K562 (cell line): ENCODE results near the gene LETM1. TPM values are rescaled to one million over a fixed set of nuclear protein-coding genes. Genes with fewer than 3 reads are reported as not detected.

Experiments used
- CAMTA2 ChIP-seq: fragments of 250-450 bp; sonication (Bioruptor Pico); conservative IDR thresholded peaks from 2 replicates; pipeline ENCODE4 v1.5.1; 2022
- CREM ChIP-seq: IDR thresholded peaks from 2 replicates; pipeline ENCODE4 v1.6.1; 2014; ENCODE audit warnings: antibody characterized with exemption, low read depth
- ELK1 ChIP-seq: sonication (generic); formaldehyde crosslinking; IDR thresholded peaks from 2 replicates; pipeline ENCODE4 v1.8.1; 2022; ENCODE audit warnings: missing genetic modification reagents
- ETS2 ChIP-seq: IDR thresholded peaks from 2 replicates; pipeline ENCODE4 v1.6.1; 2016; ENCODE audit warnings: borderline replicate concordance, missing genetic modification characterization, mild to moderate bottlenecking, moderate library complexity, missing compliant biosample characterization; ENCODE audit not compliant: poor library complexity, severe bottlenecking
- IRF2 ChIP-seq: sonication (generic); formaldehyde crosslinking; IDR thresholded peaks from 2 replicates; pipeline ENCODE4 v1.8.1; 2022; ENCODE audit warnings: mild to moderate bottlenecking, missing genetic modification reagents
- JUNB ChIP-seq: fragments of 450-650 bp; formaldehyde crosslinking; conservative IDR thresholded peaks from 2 replicates; pipeline ENCODE4 v1.4.0; 2020; ENCODE audit warnings: mild to moderate bottlenecking
- MYNN ChIP-seq, 2 experiments: sonication (generic); formaldehyde crosslinking in 1 of 2; IDR thresholded peaks; 2 replicates each; pipeline versions ENCODE4 v1.5.0 to v1.6.1; 2016 to 2020; ENCODE audit warnings: antibody characterized with exemption in 1 of 2, missing genetic modification reagents in 1 of 2
- NFE2L1 ChIP-seq: fragments of 450-650 bp; IDR thresholded peaks from 2 replicates; pipeline ENCODE4 v1.6.1; 2016; ENCODE audit warnings: missing genetic modification characterization, low read depth, mild to moderate bottlenecking, missing compliant biosample characterization, moderate library complexity, borderline replicate concordance
- NFXL1 ChIP-seq: fragments of 450-650 bp; formaldehyde crosslinking; IDR thresholded peaks from 2 replicates; pipeline ENCODE4 v1.4.0; 2021; ENCODE audit warnings: mild to moderate bottlenecking
- NR4A1 ChIP-seq, 2 experiments: fragments of 250-450 bp in 1 of 2; fragments of 450-650 bp in 1 of 2; sonication (Bioruptor Pico) in 1 of 2; IDR thresholded peaks; 2 replicates each; pipeline versions ENCODE4 v1.4.0 to v1.6.1; 2016 to 2020; ENCODE audit warnings: mild to moderate bottlenecking in 2 of 2, missing compliant biosample characterization in 1 of 2, missing genetic modification characterization in 1 of 2, moderate library complexity in 1 of 2
- STAT5A ChIP-seq: IDR thresholded peaks from 2 replicates; pipeline ENCODE4 v1.6.1; 2012; ENCODE audit warnings: low read length, inconsistent platforms, borderline replicate concordance
- SUPT5H ChIP-seq: fragments of 450-650 bp; IDR thresholded peaks from 2 replicates; pipeline ENCODE4 v1.6.1; 2016
- UBTF ChIP-seq, 2 experiments: IDR thresholded peaks; 2 replicates each; pipeline ENCODE4 v1.6.1; 2012; ENCODE audit warnings: improper control_type of control experiment in 2 of 2, low read depth in 2 of 2, low read length in 2 of 2, borderline replicate concordance in 1 of 2
- XRCC5 ChIP-seq: fragments of 200-400 bp; formaldehyde crosslinking; IDR thresholded peaks from 2 replicates; pipeline ENCODE4 v1.6.1; 2017; ENCODE audit warnings: low read depth, mild to moderate bottlenecking, low read length
- ZBTB2 ChIP-seq: fragments of 450-650 bp; IDR thresholded peaks from 2 replicates; pipeline ENCODE4 v1.6.1; 2016; ENCODE audit warnings: antibody characterized with exemption
- ZKSCAN8 ChIP-seq: fragments of 200-800 bp; sonication (Bioruptor generic); IDR thresholded peaks from 2 replicates; pipeline ENCODE4 v1.6.1; 2016; ENCODE audit warnings: missing genetic modification characterization, missing compliant biosample characterization
- ZNF551 ChIP-seq: fragments of 250-450 bp; sonication (Bioruptor Pico); IDR thresholded peaks from 2 replicates; pipeline ENCODE4 v1.5.0; 2021; ENCODE audit warnings: mild to moderate bottlenecking, moderate library complexity
- ZNF57 ChIP-seq: fragments of 450-650 bp; formaldehyde crosslinking; IDR thresholded peaks from 2 replicates; pipeline ENCODE4 v1.4.0; 2020; ENCODE audit warnings: mild to moderate bottlenecking, moderate library complexity
- ZNF79 ChIP-seq: fragments of 250-450 bp; sonication (Bioruptor Pico); IDR thresholded peaks from 2 replicates; pipeline ENCODE4 v1.4.0; 2020; ENCODE audit warnings: low read depth, mild to moderate bottlenecking, moderate library complexity
- polyA plus RNA-seq, 8 experiments: library from polyadenylated mRNA; depleted of rRNA in 4 of 8; stranded (reverse) in 5 of 8; unstranded in 3 of 8; fragments of >200 nt; fragmentation: Nextera tagmentation in 2 of 8; fragmentation: Illumina TruSeq in 1 of 8; extraction: Ambion mirVana in 2 of 8; extraction: Trizol in 1 of 8; gene quantifications; 2 replicates each; pipeline versions ENCODE4 v1.2.1 to v1.2.3, GENCODE V29; 2011 to 2014; ENCODE audit warnings: inconsistent platforms in 1 of 8, missing spikeins in 1 of 8
- total RNA-seq, 7 experiments: library from RNA; depleted of rRNA in 6 of 7; stranded (reverse); fragments of >200 nt in 6 of 7; fragmentation: Illumina TruSeq in 2 of 7; extraction: Trizol in 2 of 7; gene quantifications; 2 replicates each; pipeline versions ENCODE4 v1.2.1 to v1.2.3, GENCODE V29; 2011 to 2021; ENCODE audit warnings: low replicate concordance in 1 of 7
- TF ChIP-seq, protein P1 (sequence below): IDR thresholded peaks from 2 replicates; pipeline ENCODE4 v1.6.1; 2011; ENCODE audit not compliant: insufficient read length; ENCODE audit errors: extremely low read depth
- TF ChIP-seq, protein P2 (sequence below): fragments of 450-650 bp; IDR thresholded peaks from 2 replicates; pipeline ENCODE4 v1.6.1; 2016

LETM1 gene
- total and polyA plus RNA-seq, 9 of the 15 experiments (the other 6 are each of a cell fraction or from before 2014, with no cell fraction given) = 3.9 to 109 (median 35.0) TPM

GRCh38 chr4:1793940-1794808 lies 61.8 kb downstream of the LETM1 start (continued):
- TF ChIP-seq, protein P1, sequence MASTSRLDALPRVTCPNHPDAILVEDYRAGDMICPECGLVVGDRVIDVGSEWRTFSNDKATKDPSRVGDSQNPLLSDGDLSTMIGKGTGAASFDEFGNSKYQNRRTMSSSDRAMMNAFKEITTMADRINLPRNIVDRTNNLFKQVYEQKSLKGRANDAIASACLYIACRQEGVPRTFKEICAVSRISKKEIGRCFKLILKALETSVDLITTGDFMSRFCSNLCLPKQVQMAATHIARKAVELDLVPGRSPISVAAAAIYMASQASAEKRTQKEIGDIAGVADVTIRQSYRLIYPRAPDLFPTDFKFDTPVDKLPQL = no peak
- no peak for TF ChIP-seq ZNF79 (CRISPR knock-in tag)
- TF ChIP-seq IRF2 (CRISPR knock-in tag) = no peak
- TF ChIP-seq, protein P2, sequence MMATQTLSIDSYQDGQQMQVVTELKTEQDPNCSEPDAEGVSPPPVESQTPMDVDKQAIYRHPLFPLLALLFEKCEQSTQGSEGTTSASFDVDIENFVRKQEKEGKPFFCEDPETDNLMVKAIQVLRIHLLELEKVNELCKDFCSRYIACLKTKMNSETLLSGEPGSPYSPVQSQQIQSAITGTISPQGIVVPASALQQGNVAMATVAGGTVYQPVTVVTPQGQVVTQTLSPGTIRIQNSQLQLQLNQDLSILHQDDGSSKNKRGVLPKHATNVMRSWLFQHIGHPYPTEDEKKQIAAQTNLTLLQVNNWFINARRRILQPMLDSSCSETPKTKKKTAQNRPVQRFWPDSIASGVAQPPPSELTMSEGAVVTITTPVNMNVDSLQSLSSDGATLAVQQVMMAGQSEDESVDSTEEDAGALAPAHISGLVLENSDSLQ = peak; percentile 29; the same call in 1 of the 2 replicates
- peak; percentile 26; the same call in 1 of the 2 replicates for TF ChIP-seq XRCC5
- TF ChIP-seq UBTF (IDR thresholded peaks at IDR 0.05; ENCODE audit: borderline replicate concordance in 1 of 2, low read depth in 2 of 2, low read length in 2 of 2) = peak; percentile 55 to 93; a peak in 1 of 4 replicates
- TF ChIP-seq CAMTA2 (CRISPR knock-in tag) = no peak
- TF ChIP-seq NFE2L1 = no peak
- TF ChIP-seq ZBTB2 = no peak; the same call in 1 of the 2 replicates
- TF ChIP-seq ZKSCAN8 (CRISPR knock-in tag) = no peak
- TF ChIP-seq STAT5A = no peak
- no peak for TF ChIP-seq ELK1 (CRISPR knock-in tag)
- TF ChIP-seq SUPT5H = no peak
- 0 out of 2 replicates have a peak, but pooled peaks have one; percentile 1 for TF ChIP-seq CREM
- TF ChIP-seq NFXL1 (CRISPR knock-in tag) = no peak
- TF ChIP-seq MYNN (IDR thresholded peaks at IDR 0.05) = no peak
- no peak for TF ChIP-seq MYNN (CRISPR knock-in tag; IDR thresholded peaks at IDR 0.05)
- TF ChIP-seq NR4A1 (CRISPR knock-in tag; IDR thresholded peaks at IDR 0.05) = no peak
- no peak for TF ChIP-seq NR4A1 (tag; IDR thresholded peaks at IDR 0.05)
- TF ChIP-seq ZNF57 (CRISPR knock-in tag) = no peak
- TF ChIP-seq ETS2 = no peak
- TF ChIP-seq ZNF551 (CRISPR knock-in tag) = no peak
- no peak for TF ChIP-seq JUNB (CRISPR knock-in tag)
